K562 (cell line): ENCODE results near the gene IFT22. TPM values are rescaled to one million over a fixed set of nuclear protein-coding genes. Genes with fewer than 3 reads are reported as not detected.

Source experiments
- ATF1 ChIP-seq, 2 experiments: fragments of 450-650 bp in 1 of 2; IDR thresholded peaks; 2 replicates each; pipeline ENCODE4 v1.6.1; 2016; ENCODE audit warnings: missing compliant biosample characterization in 1 of 2, missing genetic modification characterization in 1 of 2
- BRCA1 ChIP-seq, 2 experiments: fragments of 450-650 bp in 1 of 2; sonication (generic) in 1 of 2; formaldehyde crosslinking in 1 of 2; IDR thresholded peaks; 2 replicates each; pipeline versions ENCODE4 v1.5.0 to v1.6.1; 2017 to 2020; ENCODE audit warnings: mild to moderate bottlenecking in 1 of 2, missing genetic modification reagents in 1 of 2
- ESRRA ChIP-seq: fragments of 450-650 bp; IDR thresholded peaks from 2 replicates; pipeline ENCODE4 v1.6.1; 2014; ENCODE audit warnings: low read depth, mild to moderate bottlenecking, moderate library complexity, borderline replicate concordance
- KLF10 ChIP-seq: fragments of 250-450 bp; sonication (Bioruptor Pico); IDR thresholded peaks from 2 replicates; pipeline ENCODE4 v1.6.1; 2021; ENCODE audit warnings: matching md5 sums
- MITF ChIP-seq: IDR thresholded peaks from 2 replicates; pipeline ENCODE4 v1.6.1; 2014; ENCODE audit warnings: antibody characterized with exemption
- NEUROD1 ChIP-seq: fragments of 150-350 bp; IDR thresholded peaks from 2 replicates; pipeline ENCODE4 v1.6.1; 2014; ENCODE audit warnings: borderline replicate concordance, low read length, low read depth; ENCODE audit not compliant: partially characterized antibody
- PHTF2 ChIP-seq: fragments of 250-450 bp; sonication (Bioruptor Pico); IDR thresholded peaks from 2 replicates; pipeline ENCODE4 v1.5.0; 2021; ENCODE audit warnings: mild to moderate bottlenecking
- POLR2A ChIP-seq: fragments of 450-650 bp; conservative IDR thresholded peaks from 2 replicates; pipeline ENCODE4 v1.6.1; 2016
- POLR2AphosphoS5 ChIP-seq: IDR thresholded peaks from 2 replicates; pipeline ENCODE4 v1.6.1; 2011; ENCODE audit warnings: mild to moderate bottlenecking, low read depth, low read length, moderate library complexity; ENCODE audit not compliant: control insufficient read depth, insufficient read depth
- POLR2H ChIP-seq: IDR thresholded peaks from 2 replicates; pipeline ENCODE4 v1.6.1; 2016; ENCODE audit warnings: missing genetic modification characterization, low read depth, mild to moderate bottlenecking, control low read depth, missing compliant biosample characterization, moderate library complexity
- RB1 ChIP-seq: fragments of 450-650 bp; IDR thresholded peaks from 2 replicates; pipeline ENCODE4 v1.6.1; 2017; ENCODE audit warnings: low read depth, mild to moderate bottlenecking
- SMAD1 ChIP-seq: fragments of 150-350 bp; IDR thresholded peaks from 2 replicates; pipeline ENCODE4 v1.6.1; 2014; ENCODE audit warnings: low read length, low read depth; ENCODE audit not compliant: partially characterized antibody
- SMAD2 ChIP-seq: fragments of 150-350 bp; IDR thresholded peaks from 2 replicates; pipeline ENCODE4 v1.6.1; 2014; ENCODE audit warnings: low read depth, mild to moderate bottlenecking, low read length
- TCF7L2 ChIP-seq: fragments of 150-350 bp; IDR thresholded peaks from 2 replicates; pipeline ENCODE4 v1.6.1; 2016; ENCODE audit warnings: low read depth, mild to moderate bottlenecking, low read length, moderate library complexity
- ZFP36 ChIP-seq: fragments of 150-350 bp; IDR thresholded peaks from 2 replicates; pipeline ENCODE4 v1.6.1; 2018; ENCODE audit warnings: low read length, low read depth; ENCODE audit not compliant: partially characterized antibody
- ZNF232 ChIP-seq: sonication (generic); formaldehyde crosslinking; IDR thresholded peaks from 2 replicates; pipeline ENCODE4 v1.8.0; 2022; ENCODE audit warnings: mild to moderate bottlenecking, missing genetic modification reagents
- ZNF561 ChIP-seq: fragments of 450-650 bp; formaldehyde crosslinking; conservative IDR thresholded peaks from 2 replicates; pipeline ENCODE4 v1.4.0; 2020; ENCODE audit warnings: mild to moderate bottlenecking, moderate library complexity
- ZNF778 ChIP-seq: fragments of 450-650 bp; formaldehyde crosslinking; IDR thresholded peaks from 2 replicates; pipeline ENCODE4 v1.4.0; 2020; ENCODE audit warnings: mild to moderate bottlenecking, moderate library complexity
- polyA plus RNA-seq, 8 experiments: library from polyadenylated mRNA; depleted of rRNA in 4 of 8; stranded (reverse) in 5 of 8; unstranded in 3 of 8; fragments of >200 nt; fragmentation: Nextera tagmentation in 2 of 8; fragmentation: Illumina TruSeq in 1 of 8; extraction: Ambion mirVana in 2 of 8; extraction: Trizol in 1 of 8; gene quantifications; 2 replicates each; pipeline versions ENCODE4 v1.2.1 to v1.2.3, GENCODE V29; 2011 to 2014; ENCODE audit warnings: inconsistent platforms in 1 of 8, missing spikeins in 1 of 8
- total RNA-seq, 7 experiments: library from RNA; depleted of rRNA in 6 of 7; stranded (reverse); fragments of >200 nt in 6 of 7; fragmentation: Illumina TruSeq in 2 of 7; extraction: Trizol in 2 of 7; gene quantifications; 2 replicates each; pipeline versions ENCODE4 v1.2.1 to v1.2.3, GENCODE V29; 2011 to 2021; ENCODE audit warnings: low replicate concordance in 1 of 7
- TF ChIP-seq, protein P1 (sequence below): IDR thresholded peaks from 3 replicates; pipeline ENCODE4 v1.6.1; 2011; ENCODE audit warnings: borderline replicate concordance, mild to moderate bottlenecking, moderate library complexity; ENCODE audit not compliant: insufficient read length; ENCODE audit errors: extremely low read depth
- TF ChIP-seq, protein P2 (sequence below): fragments of 450-650 bp; IDR thresholded peaks from 2 replicates; pipeline ENCODE4 v1.6.1; 2016; ENCODE audit warnings: low read depth, mild to moderate bottlenecking, moderate library complexity
- TF ChIP-seq, protein P3 (sequence below): IDR thresholded peaks from 2 replicates; pipeline ENCODE4 v1.6.1; 2011; ENCODE audit warnings: borderline replicate concordance, low read depth, mild to moderate bottlenecking, moderate library complexity, low read length; ENCODE audit not compliant: insufficient read depth, poor library complexity, severe bottlenecking

IFT22 gene
- total and polyA plus RNA-seq, 9 of the 15 experiments (the other 6 are each of a cell fraction or from before 2014, with no cell fraction given), result 6.3 to 18.2 (median 7.7) TPM

GRCh38 chr7:101265622-101266516 is 55.7 kb downstream of the IFT22 start (continued):
- TF ChIP-seq POLR2H (tag), result no peak
- TF ChIP-seq NEUROD1, result no peak
- peak; percentile 60 for TF ChIP-seq POLR2AphosphoS5
- no peak for TF ChIP-seq BRCA1 (IDR thresholded peaks at IDR 0.05)
- TF ChIP-seq BRCA1 (CRISPR knock-in tag; IDR thresholded peaks at IDR 0.05), result no peak
- TF ChIP-seq, protein P1, sequence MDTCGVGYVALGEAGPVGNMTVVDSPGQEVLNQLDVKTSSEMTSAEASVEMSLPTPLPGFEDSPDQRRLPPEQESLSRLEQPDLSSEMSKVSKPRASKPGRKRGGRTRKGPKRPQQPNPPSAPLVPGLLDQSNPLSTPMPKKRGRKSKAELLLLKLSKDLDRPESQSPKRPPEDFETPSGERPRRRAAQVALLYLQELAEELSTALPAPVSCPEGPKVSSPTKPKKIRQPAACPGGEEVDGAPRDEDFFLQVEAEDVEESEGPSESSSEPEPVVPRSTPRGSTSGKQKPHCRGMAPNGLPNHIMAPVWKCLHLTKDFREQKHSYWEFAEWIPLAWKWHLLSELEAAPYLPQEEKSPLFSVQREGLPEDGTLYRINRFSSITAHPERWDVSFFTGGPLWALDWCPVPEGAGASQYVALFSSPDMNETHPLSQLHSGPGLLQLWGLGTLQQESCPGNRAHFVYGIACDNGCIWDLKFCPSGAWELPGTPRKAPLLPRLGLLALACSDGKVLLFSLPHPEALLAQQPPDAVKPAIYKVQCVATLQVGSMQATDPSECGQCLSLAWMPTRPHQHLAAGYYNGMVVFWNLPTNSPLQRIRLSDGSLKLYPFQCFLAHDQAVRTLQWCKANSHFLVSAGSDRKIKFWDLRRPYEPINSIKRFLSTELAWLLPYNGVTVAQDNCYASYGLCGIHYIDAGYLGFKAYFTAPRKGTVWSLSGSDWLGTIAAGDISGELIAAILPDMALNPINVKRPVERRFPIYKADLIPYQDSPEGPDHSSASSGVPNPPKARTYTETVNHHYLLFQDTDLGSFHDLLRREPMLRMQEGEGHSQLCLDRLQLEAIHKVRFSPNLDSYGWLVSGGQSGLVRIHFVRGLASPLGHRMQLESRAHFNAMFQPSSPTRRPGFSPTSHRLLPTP, result no peak
- peak; percentile 49 for TF ChIP-seq ZFP36
- no peak for TF ChIP-seq RB1
- no peak for TF ChIP-seq KLF10
- TF ChIP-seq, protein P2, sequence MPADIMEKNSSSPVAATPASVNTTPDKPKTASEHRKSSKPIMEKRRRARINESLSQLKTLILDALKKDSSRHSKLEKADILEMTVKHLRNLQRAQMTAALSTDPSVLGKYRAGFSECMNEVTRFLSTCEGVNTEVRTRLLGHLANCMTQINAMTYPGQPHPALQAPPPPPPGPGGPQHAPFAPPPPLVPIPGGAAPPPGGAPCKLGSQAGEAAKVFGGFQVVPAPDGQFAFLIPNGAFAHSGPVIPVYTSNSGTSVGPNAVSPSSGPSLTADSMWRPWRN, result peak; percentile 88
- TF ChIP-seq ESRRA, result no peak
- TF ChIP-seq ZNF778, result no peak
- TF ChIP-seq, protein P3, sequence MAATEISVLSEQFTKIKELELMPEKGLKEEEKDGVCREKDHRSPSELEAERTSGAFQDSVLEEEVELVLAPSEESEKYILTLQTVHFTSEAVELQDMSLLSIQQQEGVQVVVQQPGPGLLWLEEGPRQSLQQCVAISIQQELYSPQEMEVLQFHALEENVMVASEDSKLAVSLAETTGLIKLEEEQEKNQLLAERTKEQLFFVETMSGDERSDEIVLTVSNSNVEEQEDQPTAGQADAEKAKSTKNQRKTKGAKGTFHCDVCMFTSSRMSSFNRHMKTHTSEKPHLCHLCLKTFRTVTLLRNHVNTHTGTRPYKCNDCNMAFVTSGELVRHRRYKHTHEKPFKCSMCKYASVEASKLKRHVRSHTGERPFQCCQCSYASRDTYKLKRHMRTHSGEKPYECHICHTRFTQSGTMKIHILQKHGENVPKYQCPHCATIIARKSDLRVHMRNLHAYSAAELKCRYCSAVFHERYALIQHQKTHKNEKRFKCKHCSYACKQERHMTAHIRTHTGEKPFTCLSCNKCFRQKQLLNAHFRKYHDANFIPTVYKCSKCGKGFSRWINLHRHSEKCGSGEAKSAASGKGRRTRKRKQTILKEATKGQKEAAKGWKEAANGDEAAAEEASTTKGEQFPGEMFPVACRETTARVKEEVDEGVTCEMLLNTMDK, result no peak
- no peak for TF ChIP-seq SMAD2
- no peak for TF ChIP-seq ZNF232 (CRISPR knock-in tag)
- no peak for TF ChIP-seq ZNF561 (CRISPR knock-in tag)
- no peak for TF ChIP-seq PHTF2 (CRISPR knock-in tag)
- TF ChIP-seq MITF, result no peak
- TF ChIP-seq TCF7L2, result no peak
- no peak for TF ChIP-seq ATF1 (CRISPR knock-in tag; IDR thresholded peaks at IDR 0.05)
- TF ChIP-seq ATF1 (tag; IDR thresholded peaks at IDR 0.05), result no peak
- TF ChIP-seq SMAD1, result no peak
- TF ChIP-seq POLR2A, result peak; percentile 55
